ENCODE results near the gene SPON1.
"Not testable (repeated sequence)": the region's sequence is repeated elsewhere in the genome, so short reads cannot be mapped to it uniquely, and the experiment has no call there.

Gene SPON1

DNA sequence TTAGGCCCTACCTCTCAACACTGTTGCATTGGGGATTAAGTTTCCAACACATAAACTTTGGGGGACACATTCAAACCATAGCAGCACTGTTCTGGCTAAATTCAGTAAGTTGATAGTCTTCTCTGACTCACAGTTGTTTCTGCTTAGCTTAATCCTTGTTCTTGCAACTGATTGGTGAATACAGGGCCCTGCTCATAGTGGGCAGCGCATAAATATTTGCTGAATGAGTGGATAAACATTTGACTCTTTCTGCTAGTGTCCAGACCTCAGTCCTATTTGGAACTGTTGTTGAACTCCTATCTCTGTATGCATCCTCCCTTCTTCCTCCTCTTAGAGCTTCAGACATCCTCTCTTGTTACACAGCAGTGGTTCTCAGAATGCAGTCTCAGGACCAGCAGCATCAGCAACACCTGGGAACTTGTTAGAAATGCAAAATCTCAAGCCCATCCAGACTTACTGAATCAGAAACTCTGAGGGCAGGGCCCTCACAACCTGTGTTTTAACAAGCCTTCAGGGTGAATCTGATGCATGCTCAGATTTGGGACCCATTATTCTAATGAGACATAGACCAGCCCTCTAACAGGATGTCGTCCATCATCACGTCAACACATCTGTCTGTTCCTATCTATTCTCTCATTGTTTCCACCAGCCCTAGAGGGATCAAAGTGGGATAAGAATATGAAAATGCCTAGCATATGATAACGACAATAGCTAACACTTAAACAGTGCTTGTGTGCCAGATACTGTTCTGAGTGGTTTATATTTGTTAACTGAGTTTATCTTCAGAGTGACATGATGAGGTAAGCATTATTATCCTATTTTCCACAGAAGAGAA lies 22.3 kb downstream of the SPON1 start:
- DNase-seq, result no peak

DNA sequence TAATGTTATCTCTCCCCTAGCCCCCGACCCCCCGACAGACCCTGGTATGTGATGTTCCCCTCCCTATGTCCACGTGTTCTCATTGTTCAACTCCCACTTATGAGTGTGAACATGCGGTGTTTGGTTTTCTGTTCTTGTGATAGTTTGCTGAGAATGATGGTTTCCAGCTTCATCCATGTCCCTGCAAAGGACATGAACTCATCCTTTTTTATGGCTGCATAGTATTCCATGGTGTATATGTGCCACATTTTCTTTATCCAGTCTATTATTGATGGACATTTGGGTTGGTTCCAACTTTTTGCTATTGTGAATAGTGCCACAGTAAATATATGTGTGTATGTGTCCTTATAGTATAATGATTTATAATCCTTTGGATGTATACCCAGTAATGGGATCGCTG lies 24.2 kb downstream of the SPON1 start:
- not testable (repeated sequence) for DNase-seq

DNA sequence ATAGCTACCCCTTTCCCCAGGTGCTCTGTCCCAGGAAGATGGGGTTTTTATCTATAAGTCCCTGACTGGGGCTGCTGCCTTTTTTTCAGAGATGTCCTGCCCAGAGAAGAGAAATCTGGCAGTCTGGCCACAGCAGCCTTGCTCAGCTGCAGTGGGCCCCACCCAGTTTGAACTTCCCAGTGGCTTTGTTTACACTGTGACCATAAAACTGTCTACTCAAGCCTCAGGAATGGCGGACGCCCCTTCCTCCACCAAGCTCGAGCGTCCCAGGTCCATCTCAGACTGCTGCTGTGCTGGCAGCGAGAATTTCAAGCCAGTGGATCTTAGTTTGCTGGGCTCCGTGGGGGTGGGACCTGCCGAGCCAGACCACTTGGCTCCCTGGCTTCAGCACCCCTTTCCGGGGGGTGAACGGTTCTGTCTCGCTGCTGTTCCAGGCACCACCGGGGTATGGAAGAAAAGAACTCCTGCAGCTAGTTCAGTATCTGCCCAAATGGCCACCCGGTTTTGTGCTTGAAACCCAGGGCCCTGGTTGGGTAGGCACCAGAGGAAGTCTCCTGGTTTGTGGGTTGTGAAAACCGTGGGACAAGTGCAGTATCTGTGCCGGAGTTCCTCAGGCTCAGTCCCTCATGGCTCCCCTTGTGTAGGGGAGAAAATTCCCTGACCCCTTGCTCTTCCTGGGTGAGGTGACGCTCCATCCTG lies 29.8 kb downstream of the SPON1 start:
- not testable (repeated sequence) for DNase-seq

DNA sequence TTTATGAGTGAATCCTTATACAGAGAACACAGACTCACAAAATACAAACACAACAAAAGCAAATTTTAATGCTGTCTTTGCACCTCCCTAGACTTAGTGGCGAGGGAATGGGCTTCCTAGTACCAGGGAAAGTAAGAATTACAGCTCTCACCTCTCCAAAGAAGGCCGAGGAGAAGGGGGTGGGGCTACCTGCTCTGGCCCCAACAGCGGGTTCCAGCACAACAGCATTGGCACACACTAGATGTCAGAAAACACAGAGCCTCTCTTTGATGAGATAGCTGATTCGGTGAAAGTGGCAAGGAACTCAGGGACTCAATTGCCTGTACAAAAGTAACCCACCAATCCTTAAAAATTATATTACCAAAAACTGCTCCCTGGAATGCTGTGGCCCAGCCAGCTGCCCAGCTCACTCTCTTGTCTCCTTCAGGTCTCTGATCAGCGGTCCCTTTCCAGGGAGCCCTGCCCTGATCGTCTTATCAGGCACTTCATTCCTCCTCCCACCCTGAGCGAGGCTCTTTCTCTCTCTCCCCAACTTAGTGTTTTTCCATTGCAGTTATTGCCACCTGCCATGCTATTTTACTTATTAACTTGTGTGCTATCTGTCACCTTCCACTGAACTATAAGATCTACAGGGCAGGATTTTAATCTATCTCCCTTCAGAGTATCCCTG lies 30.7 kb downstream of the SPON1 start:
- no peak for DNase-seq

DNA sequence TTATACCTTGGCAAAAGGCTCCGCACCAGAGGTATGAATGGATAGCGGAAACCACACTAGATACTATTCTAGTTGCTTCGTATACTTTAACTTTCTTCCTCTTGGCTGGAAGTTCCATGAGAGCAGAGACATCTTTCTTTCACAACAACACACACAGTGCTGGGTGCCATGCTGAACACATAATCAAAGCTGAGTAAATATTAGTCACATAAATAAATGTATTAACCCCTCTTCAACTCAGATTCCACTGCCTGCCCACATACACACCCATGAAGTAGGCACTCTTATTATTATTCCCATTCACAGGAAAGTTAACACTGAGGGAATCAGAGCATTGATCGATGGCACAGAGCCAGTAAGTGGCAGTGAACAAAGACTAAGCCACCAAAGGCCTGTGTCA lies 35.4 kb downstream of the SPON1 start:
- no peak for DNase-seq

DNA sequence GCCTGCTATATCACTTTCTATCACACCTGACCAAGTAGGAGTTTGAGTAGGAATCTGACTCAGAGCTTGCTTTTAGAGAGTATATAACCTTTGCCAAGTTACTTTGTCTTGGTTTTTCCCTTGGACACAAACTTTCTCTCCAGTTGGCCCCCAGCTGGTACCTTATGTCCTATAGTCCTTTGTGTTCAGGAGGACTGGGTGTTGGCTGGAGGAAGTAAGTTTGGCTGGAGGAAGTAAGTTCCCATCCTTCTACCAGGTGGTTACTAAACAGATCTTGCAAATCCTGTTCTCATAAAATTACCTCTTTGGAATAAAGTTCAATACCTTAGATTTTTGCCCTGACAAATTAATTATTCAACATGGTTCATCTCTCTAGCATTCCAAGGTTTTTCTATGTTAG lies 37.2 kb downstream of the SPON1 start:
- DNase-seq, result no peak

DNA sequence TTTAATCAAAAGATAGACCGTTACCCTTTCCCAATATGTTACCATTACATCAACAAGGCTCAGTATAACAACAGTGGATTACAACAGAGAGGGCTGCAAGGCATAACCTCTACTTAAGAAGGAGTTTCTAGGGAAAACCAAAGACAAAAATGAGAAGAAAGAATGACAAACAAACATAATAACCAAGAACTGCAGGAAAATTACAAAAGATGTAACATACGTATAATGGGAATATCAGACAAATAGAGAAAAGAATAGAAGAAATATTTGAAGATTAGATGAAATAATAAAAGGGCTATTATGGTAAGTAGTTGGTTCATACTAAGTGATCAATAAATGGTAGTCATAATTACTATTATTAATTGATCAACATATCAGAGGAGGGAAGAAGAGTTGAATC lies 39.1 kb downstream of the SPON1 start:
- DNase-seq, result no peak

DNA sequence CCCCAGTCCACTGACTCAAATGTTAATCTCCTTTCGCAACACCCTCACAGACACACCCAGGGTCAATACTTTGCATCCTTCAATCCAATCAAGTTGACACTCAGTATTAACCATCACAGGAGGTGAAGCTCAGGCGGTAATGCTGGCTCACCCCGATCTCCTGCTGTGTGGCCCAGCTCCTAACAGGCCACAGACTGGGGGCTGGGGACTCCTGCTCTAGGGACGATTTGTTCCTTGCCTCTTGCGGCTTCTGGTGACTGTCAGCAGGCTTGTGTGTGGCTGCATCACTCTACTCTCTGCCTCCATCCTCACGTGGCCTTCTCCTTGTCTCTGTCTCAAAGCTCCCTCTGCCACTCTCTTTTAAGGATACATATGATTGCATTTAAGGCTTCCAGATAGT lies 45.0 kb downstream of the SPON1 start:
- no peak for DNase-seq

DNA sequence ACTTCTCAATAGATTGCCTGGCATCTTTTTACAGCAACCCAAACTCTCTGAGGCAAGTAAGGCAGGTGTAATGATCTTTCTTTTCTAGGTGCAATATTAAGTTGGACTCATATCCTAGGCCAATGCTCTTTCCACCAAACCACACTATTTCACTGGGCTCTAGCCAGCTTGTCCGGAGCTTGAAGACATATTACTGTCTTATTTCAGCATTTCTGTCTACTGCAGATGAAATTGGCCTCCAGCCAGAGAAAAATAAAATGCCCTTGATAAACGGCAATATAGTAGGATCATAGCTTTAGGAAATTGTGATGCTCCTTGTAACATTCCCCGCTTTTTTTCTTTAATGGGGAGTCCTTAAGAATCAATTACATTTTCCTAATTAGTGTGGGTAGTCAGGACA lies 48.1 kb downstream of the SPON1 start:
- DNase-seq, result no peak

DNA sequence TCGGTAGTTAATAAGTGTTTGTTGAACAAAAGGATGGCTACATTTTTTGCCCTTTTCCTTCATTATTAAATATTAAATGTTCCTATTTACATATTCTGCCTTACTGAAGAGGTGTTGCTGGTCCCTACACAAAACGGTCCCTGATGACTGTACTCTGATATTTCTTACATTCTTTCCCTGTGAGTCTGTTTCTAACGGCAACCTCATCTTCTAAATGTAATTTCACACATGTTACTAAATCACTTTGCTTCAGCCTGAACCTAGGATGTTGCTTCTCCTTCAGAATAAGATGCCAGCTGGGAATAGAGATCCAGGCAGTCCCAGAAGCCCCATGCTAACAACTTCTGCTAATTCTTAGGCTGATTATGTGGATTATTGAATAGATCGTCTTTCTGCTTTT lies 50.3 kb downstream of the SPON1 start:
- DNase-seq, result no peak

DNA sequence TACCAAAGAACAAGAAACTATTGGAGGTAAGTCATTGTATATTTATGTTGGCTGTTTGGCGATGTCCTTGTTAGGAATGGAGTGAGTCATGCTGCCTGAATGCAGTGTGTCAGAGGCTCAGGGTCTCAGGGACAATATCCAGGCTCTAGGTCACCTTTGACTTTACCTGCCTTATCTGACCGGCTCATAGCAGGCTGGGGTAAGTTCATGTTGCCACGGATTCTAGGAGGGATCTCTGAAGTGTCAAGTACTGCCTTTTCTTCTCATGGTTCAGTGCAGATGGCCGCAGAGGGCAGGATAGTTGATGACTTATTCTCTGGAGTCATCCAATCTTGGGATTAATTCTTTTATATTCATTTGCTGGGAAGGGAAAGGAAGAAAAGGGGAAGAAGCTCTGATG lies 53.2 kb downstream of the SPON1 start:
- no peak for DNase-seq

DNA sequence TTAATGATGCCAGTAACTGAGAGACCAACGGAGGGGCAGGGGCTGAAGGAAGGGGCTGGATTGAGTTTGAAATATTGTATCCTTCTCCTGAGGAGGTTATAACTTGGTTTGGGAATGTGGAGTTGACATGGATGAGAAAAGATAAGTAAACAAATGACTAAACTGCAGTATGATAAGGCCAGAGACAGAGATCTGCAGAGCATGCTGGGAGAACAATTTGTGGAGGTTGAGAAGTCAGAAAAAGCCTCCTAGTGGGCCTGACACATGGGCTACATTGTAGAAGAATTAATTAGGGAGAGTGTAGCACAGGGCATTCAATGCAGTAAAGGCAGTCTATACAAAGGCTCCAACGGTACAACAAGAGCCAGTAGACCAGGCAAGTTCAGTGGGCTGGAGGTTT lies 55.9 kb downstream of the SPON1 start:
- no peak for DNase-seq

DNA sequence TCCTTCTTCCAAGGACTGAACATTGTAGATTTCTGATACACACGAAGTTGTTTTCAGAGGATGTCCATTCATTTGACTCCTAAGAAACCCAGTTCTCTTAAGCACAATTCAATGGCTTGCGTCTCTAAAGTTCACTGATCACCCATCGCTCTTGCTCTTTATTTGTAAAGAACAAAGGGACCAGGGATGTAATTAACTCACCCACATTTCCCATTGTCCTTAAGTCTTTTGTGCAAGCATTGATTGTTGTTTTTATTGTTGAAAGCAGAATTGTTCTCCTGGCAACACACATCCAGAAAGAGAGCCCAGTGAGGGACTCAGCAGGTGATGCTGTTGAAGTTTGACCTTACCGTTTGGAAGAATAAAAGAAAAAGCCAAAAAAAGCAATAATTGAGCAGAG lies 59.2 kb downstream of the SPON1 start:
- DNase-seq, result no peak

DNA sequence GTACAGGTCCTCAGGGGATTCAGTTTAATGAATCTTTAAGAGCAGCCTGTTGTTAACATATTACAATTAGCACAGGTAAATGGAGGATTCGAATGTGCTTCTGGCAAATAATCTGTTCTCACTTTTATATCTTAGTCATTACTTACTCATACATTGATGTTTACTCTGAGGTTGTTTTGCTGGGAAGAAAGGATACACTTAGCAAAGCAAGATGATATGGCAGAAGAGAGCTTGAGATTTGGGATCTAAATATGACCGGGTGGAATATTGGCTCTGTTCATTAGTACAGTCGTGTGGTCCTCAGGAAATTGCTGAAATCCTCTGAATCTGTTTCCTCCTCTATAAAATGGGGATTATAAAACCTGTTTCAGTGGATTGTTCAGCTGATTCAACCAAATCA lies 59.7 kb downstream of the SPON1 start:
- DNase-seq, result no peak

DNA sequence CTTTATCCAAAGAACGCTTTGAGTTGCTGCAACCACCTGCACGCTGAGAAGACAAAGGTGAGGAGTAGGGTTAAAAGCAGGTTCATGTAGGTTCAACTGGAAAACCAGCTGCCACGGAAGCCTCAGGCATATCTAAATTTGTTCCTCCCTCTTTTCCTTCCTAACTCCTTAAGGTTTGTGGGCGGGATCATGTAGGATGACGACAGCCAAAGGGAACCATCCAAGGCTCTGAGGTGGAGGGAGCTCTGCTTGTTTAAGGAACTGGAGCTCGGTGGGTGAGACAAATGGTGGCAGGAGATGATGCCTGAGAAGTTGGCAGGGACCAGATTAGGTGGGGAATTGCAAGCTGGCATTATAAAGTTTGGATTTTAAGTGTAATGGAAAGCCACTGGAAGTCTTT lies 60.3 kb downstream of the SPON1 start:
- DNase-seq, result no peak

DNA sequence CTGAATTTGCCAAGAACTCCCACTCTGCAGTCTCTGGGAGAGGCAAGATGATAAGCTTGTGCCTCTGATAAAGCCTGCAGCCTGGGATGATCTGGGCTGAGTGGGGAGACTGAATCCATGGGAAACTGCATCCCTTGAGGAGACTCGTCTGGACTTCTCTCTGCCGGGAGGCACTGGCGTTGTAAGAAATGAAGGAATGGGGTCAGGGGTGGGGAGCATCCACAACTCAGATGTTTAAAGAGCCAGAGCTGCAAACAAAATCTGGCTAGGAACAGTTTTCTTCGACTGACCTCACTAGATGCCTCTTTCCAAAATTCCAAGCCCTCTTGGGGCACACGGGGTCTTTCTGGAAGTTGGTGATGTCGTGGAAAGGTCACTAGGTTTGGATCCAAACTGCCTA lies 64.4 kb downstream of the SPON1 start:
- no peak for DNase-seq

DNA sequence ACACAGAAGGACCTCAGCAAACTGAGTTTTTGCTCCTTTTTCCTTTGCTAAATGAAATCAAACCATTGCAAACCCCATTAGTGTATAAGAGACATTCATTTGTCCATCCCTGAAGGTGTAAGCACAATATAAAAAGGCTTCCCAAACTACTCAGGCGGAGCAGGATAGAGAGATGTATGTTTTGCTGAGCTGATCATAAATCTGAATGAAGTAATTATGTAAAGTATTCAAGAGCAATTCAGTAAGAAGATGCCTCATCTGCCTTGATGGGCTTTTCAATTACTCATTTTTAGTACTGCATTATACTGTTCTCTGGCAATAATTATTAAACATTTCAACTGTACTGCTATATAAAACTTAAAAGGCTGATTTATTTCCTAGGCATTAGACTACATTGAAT lies 65.0 kb downstream of the SPON1 start:
- DNase-seq, result no peak

DNA sequence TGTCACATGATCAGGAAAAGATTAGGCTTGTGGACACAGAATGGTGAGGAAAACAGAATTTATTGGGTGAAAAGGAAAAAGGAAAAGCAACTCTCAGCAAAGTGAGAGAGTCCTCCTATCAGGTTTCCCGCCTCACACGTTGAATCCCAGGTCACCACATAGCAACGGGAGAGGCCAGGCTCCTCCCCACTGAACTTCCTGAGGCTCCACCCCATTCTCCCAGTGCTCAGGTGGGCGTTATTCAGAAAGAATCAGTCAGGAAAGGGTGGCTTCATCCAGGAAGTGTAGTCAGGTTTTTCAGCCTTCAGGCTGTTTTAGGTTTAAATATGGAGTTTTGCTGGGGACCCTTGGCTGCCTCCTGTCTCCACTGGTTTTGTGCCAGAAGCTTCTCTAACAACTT lies 66.9 kb downstream of the SPON1 start:
- DNase-seq, result no peak

DNA sequence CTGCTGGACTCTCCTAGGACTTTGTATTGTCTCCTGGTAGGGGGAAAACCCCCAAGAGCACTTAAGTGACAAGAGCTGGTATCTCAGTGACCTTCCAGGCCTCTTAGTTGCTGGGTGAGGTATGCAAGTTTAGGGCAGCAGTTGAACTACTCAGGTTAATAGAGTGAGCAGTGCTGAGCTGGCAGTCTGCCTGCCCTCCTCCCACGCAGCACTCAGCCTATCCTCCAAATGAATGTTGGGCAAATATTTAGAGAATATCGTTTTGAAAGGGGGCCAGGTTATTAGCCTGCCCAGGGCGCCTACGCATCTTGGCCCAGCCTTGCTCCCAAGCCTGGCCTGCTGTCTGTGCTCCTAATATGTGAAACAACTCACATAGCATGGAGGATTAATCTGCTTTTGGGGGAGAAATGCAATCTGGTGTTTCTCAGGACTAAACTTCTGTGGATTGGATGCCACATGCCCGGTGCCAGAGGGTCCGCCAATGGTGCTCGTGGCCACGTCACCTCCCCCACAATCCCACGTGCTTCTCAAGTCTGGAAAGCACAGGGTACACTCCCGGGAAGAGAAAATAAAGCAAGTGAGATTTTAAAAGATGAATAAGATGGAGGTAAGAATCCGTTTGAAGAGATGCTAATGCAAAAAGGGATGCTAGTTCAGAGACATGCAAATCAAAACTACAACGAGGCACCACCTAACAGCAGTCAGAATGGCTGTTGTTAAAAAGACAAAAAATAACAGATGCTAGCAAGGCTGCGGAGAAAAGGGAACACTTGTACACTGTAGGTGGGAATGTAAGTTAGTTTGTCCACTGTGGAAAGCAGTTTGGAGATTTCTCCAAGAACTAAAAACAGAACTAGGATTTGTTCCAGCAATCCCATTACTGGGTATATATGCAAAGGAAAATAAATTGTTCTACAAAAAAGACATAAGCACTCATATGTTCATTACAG lies 67.7 kb downstream of the SPON1 start:
- no peak for DNase-seq

DNA sequence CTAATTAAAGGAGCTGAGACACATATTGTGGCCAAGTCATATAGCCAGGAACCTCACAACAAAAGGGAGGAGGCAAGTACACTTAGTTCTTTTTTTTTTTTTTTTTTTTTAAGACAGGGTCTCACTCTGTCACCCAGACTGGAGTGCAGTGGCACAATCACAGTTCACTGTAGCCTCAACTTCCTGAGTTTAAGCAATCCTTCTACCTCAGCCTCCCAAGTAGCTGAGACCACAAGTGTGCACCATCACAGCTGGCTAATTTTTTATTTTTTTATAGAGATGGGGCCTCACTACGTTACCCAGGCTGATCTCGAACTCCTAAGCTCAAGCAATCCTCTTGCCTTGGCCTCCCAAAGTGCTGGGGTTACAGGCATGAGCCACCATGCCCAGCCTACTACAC lies 73.0 kb downstream of the SPON1 start:
- DNase-seq, result not testable (repeated sequence)

DNA sequence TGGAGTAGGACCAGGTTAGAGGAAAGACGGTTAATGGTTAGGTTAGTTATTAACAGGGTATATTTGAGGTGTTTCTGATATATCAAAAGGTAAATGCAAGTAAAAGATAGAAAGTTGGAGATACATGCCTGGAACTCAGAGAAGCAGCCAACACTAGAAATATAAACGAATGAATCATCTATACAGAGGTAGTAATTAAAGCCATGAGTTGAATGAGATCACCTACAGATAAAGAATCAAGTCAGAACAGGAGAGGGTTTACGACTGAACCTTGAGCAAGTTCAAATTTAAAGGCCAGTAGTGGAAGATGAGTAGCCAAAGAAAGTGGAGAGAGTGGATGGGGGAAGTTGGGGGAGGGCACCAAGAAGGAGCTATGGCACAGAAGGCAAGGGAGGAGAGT lies 73.9 kb downstream of the SPON1 start:
- no peak for DNase-seq

DNA sequence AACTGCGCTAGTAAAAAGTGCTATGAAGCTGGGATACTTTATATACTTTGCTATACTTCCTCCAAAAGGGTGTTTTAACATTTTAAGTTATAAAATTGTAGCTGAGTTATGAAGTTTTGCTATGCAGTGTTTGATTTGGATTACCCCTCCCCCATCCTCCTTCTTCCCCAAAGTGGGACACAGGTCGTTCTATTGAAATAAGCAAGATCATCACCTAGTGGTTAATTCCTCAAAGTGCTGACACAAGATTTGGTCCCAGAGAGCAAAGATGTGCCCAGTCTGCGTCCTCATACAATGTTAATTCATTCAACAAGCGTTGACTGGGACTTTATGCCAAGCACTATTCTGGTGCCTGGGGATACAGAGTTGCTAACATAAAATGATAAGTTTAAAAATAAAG lies 78.5 kb downstream of the SPON1 start:
- DNase-seq, result no peak

DNA sequence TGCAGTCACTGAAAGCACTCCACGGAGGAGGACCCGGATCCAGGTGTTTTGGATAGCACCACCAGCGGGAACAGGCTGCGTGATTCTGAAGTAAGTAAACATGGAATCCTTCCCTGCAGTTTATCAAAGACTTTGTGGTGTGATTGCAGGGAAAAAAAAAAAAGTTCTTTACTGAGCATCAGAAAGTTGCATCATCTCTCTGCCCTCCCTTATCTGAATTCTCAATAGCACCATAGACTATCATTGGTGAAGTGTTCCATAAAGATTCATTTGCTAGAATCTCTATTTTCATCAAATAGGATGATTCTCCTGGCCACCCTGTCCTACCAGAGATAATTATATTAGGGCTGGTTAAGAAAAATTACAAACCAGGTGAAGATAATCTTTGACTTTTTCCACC lies 79.0 kb downstream of the SPON1 start:
- DNase-seq, result no peak
